ENCODE data around the gene SLC41A2.
A peak's percentile ranks its signal among the peaks of the same experiment; 100 is the strongest.

DNA sequence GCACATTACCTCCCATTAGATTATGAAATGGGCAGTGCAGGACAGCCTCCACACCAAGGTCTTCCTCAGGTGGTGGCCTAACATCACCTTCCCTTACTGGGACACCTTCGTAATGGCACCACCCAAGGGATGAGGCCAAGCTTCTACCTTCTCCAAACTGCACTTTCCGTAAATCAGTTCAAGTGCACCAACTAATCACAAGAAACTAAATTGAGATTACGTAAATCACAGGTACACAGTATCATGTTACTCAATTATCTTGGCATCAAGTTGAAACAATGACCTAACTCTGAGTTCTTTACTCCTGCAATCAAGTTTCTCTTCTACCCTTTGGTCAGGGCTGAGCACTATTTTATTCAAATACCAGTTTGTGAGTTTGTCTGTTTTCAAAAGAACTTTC is 13.8 kb downstream of the SLC41A2 start:
- TF ChIP-seq, protein P1, sequence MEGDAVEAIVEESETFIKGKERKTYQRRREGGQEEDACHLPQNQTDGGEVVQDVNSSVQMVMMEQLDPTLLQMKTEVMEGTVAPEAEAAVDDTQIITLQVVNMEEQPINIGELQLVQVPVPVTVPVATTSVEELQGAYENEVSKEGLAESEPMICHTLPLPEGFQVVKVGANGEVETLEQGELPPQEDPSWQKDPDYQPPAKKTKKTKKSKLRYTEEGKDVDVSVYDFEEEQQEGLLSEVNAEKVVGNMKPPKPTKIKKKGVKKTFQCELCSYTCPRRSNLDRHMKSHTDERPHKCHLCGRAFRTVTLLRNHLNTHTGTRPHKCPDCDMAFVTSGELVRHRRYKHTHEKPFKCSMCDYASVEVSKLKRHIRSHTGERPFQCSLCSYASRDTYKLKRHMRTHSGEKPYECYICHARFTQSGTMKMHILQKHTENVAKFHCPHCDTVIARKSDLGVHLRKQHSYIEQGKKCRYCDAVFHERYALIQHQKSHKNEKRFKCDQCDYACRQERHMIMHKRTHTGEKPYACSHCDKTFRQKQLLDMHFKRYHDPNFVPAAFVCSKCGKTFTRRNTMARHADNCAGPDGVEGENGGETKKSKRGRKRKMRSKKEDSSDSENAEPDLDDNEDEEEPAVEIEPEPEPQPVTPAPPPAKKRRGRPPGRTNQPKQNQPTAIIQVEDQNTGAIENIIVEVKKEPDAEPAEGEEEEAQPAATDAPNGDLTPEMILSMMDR (IDR thresholded peaks at IDR 0.05; ENCODE audit: low read depth, low read length, missing input control), result no peak
- TF ChIP-seq JUND (IDR thresholded peaks at IDR 0.05), result peak; percentile 91 to 96
- no peak for TF ChIP-seq TAF1 (conservative IDR thresholded peaks at IDR 0.05)
- TF ChIP-seq RXRA (IDR thresholded peaks at IDR 0.05), result peak; percentile 95 to 97
- peak; percentile 80 for TF ChIP-seq SP1 (IDR thresholded peaks at IDR 0.05)
- TF ChIP-seq FOXA1 (IDR thresholded peaks at IDR 0.05), result peak; percentile 79
- TF ChIP-seq, protein P2, sequence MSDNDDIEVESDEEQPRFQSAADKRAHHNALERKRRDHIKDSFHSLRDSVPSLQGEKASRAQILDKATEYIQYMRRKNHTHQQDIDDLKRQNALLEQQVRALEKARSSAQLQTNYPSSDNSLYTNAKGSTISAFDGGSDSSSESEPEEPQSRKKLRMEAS (IDR thresholded peaks at IDR 0.05), result peak; percentile 90
